GM23338 (cell line): ENCODE data around the gene PGRMC2. TPM values are rescaled to one million over a fixed set of nuclear protein-coding genes. Genes with fewer than 3 reads are reported as not detected.

Experiments
- ATAC-seq: fragments of 200-7000 bp; cut with Tn5 transposase; 3 replicates; pipeline ENCODE4 v1.9.1; 2020
- DNase-seq: peaks from one replicate; pipeline ENCODE4 v3.0.0-alpha.2; 2015; ENCODE audit warnings: low spot score
- H2AFZ ChIP-seq: fragments of 200-600 bp; sonication (generic); 2 replicates; pipeline ENCODE4 v1.8.0; 2016; ENCODE audit warnings: antibody characterized with exemption, mild to moderate bottlenecking, moderate library complexity
- H3F3A ChIP-seq: fragments of 200-600 bp; sonication (generic); replicated peaks from 2 replicates; pipeline ENCODE4 v1.8.0; 2017; ENCODE audit warnings: antibody characterized with exemption, mixed run types, low read depth
- H3K27ac ChIP-seq: fragments of 200-600 bp; sonication (generic); 2 replicates; pipeline ENCODE4 v1.6.1; 2016; ENCODE audit warnings: low read depth
- H3K27me3 ChIP-seq: fragments of 200-600 bp; sonication (generic); 2 replicates; pipeline ENCODE4 v1.8.0; 2016; ENCODE audit warnings: mild to moderate bottlenecking, mixed run types, moderate library complexity; ENCODE audit not compliant: insufficient read depth
- H3K36me3 ChIP-seq: fragments of 200-600 bp; sonication (generic); 2 replicates; pipeline ENCODE4 v1.8.0; 2016; ENCODE audit warnings: mild to moderate bottlenecking; ENCODE audit not compliant: insufficient read depth
- H3K4me1 ChIP-seq: fragments of 200-600 bp; sonication (generic); 2 replicates; pipeline ENCODE4 v1.8.0; 2016; ENCODE audit warnings: mild to moderate bottlenecking, moderate library complexity; ENCODE audit not compliant: insufficient read depth
- H3K4me2 ChIP-seq: fragments of 200-600 bp; sonication (generic); 2 replicates; pipeline ENCODE4 v1.7.1; 2017; ENCODE audit warnings: mixed run types
- H3K4me3 ChIP-seq: fragments of 200-600 bp; sonication (generic); 2 replicates; pipeline ENCODE4 v1.6.1; 2016; ENCODE audit warnings: mixed run types
- H3K79me2 ChIP-seq: fragments of 200-600 bp; sonication (generic); replicated peaks from 2 replicates; pipeline ENCODE4 v1.8.0; 2017; ENCODE audit warnings: mild to moderate bottlenecking; ENCODE audit not compliant: insufficient read depth
- H3K9me2 ChIP-seq: fragments of 200-600 bp; sonication (generic); 2 replicates; pipeline ENCODE4 v1.8.0; 2017; ENCODE audit not compliant: insufficient read depth
- H4K20me1 ChIP-seq: fragments of 200-600 bp; sonication (generic); replicated peaks from 2 replicates; pipeline ENCODE4 v1.8.0; 2017; ENCODE audit warnings: mild to moderate bottlenecking; ENCODE audit not compliant: insufficient read depth
- H3K27ac Mint-ChIP-seq: 2 replicates; pipeline ENCODE4 v1.8.0; 2020; ENCODE audit warnings: inconsistent platforms, mild to moderate bottlenecking, moderate library complexity, mixed read lengths
- H3K27me3 Mint-ChIP-seq: 3 replicates; pipeline ENCODE4 v1.8.0; 2022; ENCODE audit warnings: low read depth, mild to moderate bottlenecking, moderate library complexity, mixed read lengths, inconsistent platforms; ENCODE audit not compliant: insufficient read depth, poor library complexity
- H3K36me3 Mint-ChIP-seq: 3 replicates; pipeline ENCODE4 v1.8.0; 2021; ENCODE audit warnings: low read depth, mild to moderate bottlenecking, inconsistent platforms, moderate library complexity, mixed read lengths
- H3K4me1 Mint-ChIP-seq: 3 replicates; pipeline ENCODE4 v1.8.0; 2020; ENCODE audit warnings: mild to moderate bottlenecking, inconsistent platforms, mixed read lengths
- H3K4me3 Mint-ChIP-seq: 3 replicates; pipeline ENCODE4 v1.8.0; 2021; ENCODE audit warnings: moderate library complexity, mild to moderate bottlenecking, inconsistent platforms, mixed read lengths
- H3K9me3 Mint-ChIP-seq: 3 replicates; pipeline ENCODE4 v1.8.0; 2020; ENCODE audit warnings: moderate library complexity, mild to moderate bottlenecking, inconsistent platforms, mixed read lengths
- CREB1 ChIP-seq: fragments of 250-450 bp; sonication (Bioruptor Pico); IDR thresholded peaks from 2 replicates; pipeline ENCODE4 v1.5.0; 2020; ENCODE audit warnings: low read depth, mild to moderate bottlenecking, moderate library complexity
- CTCF ChIP-seq, 2 experiments: fragments of 200-600 bp in 1 of 2; sonication (generic) in 1 of 2; conservative IDR thresholded peaks; 2 replicates each; pipeline versions ENCODE4 v1.5.1 to v1.6.1; 2016 to 2017; ENCODE audit warnings: antibody characterized with exemption in 2 of 2, low read depth in 2 of 2, mild to moderate bottlenecking in 2 of 2, moderate library complexity in 1 of 2
- EZH2 ChIP-seq: fragments of 200-600 bp; sonication (generic); IDR thresholded peaks from one replicate; pipeline ENCODE4 v1.8.0; 2017; ENCODE audit warnings: antibody characterized with exemption, mild to moderate bottlenecking, low read depth; ENCODE audit not compliant: unreplicated experiment
- EZH2phosphoT487 ChIP-seq: fragments of 200-600 bp; sonication (generic); IDR thresholded peaks from one replicate; pipeline ENCODE4 v1.8.1; 2018; ENCODE audit warnings: antibody characterized with exemption; ENCODE audit not compliant: unreplicated experiment
- JUNB ChIP-seq: IDR thresholded peaks from one replicate; pipeline ENCODE4 v1.6.1; 2016; ENCODE audit warnings: antibody characterized with exemption; ENCODE audit not compliant: unreplicated experiment
- NANOG ChIP-seq: IDR thresholded peaks from 2 replicates; pipeline ENCODE4 v1.6.1; 2016; ENCODE audit warnings: antibody characterized with exemption, borderline replicate concordance
- POLR2AphosphoS5 ChIP-seq: IDR thresholded peaks from 2 replicates; pipeline ENCODE4 v1.6.1; 2016; ENCODE audit warnings: antibody characterized with exemption, low read depth
- STAT1 ChIP-seq: IDR thresholded peaks from one replicate; pipeline ENCODE4 v1.6.1; 2016; ENCODE audit warnings: antibody characterized with exemption; ENCODE audit not compliant: unreplicated experiment
- ZNF114 ChIP-seq: fragments of 250-450 bp; sonication (Bioruptor Pico); IDR thresholded peaks from 2 replicates; pipeline ENCODE4 v1.5.0; 2020; ENCODE audit warnings: mild to moderate bottlenecking, moderate library complexity
- ZNF331 ChIP-seq: fragments of 250-450 bp; sonication (Bioruptor Pico); IDR thresholded peaks from 2 replicates; pipeline ENCODE4 v1.5.0; 2020; ENCODE audit warnings: low read depth, mild to moderate bottlenecking, moderate library complexity
- polyA plus RNA-seq: library from polyadenylated mRNA; unstranded; fragments of >200 nt; fragmentation: Nextera tagmentation; extraction: Ambion mirVana; gene quantifications from 2 replicates; pipeline ENCODE4 v1.2.1, GENCODE V29; 2016
- total RNA-seq: library from RNA; depleted of rRNA; stranded (reverse); fragments of >200 nt; shearing (Covaris generic); gene quantifications from 2 replicates; pipeline ENCODE4 v1.2.3, GENCODE V29; 2014
- TF ChIP-seq, protein P1 (sequence below): IDR thresholded peaks from one replicate; pipeline ENCODE4 v1.6.1; 2018; ENCODE audit warnings: antibody characterized with exemption; ENCODE audit not compliant: unreplicated experiment

Gene PGRMC2
- total and polyA plus RNA-seq, 2 experiments from 2014 or later, result 40.2 to 61.9 TPM

GRCh38 chr4:128329638-128330037 lies 42.0 kb upstream of the PGRMC2 start:
- H3K27me3 Mint-ChIP-seq, result no peaks in the 10 kb centered on the region
- no peaks in the 10 kb centered on the region for H3K9me3 Mint-ChIP-seq
- no peak overlapping the region for H3K4me2 ChIP-seq
- no peaks in the 10 kb centered on the region for H3K36me3 Mint-ChIP-seq
- no peaks in the 10 kb centered on the region for H3K27me3 ChIP-seq
- H3K4me3 ChIP-seq, result no peak overlapping the region
- ATAC-seq (no peak), DNase-seq (no peak)
- no peak overlapping the region for H3K27ac ChIP-seq
- H3K4me3 Mint-ChIP-seq, result no peak overlapping the region
- H4K20me1 ChIP-seq, result no peaks in the 10 kb centered on the region
- H2AFZ ChIP-seq, result no peak overlapping the region
- no peaks in the 10 kb centered on the region for H3F3A ChIP-seq
- 0 out of 2 replicates have a peak, but pooled peaks cover 9% of the 10 kb centered on the region for H3K4me1 ChIP-seq
- H3K27ac Mint-ChIP-seq, result no peak overlapping the region
- H3K4me1 Mint-ChIP-seq, result peaks cover 10% of the 10 kb centered on the region
- no peaks in the 10 kb centered on the region; the same call in 1 of the 2 replicates for H3K36me3 ChIP-seq
- H3K9me2 ChIP-seq, result no peaks in the 10 kb centered on the region; the same call in none of the 2 replicates
- no peaks in the 10 kb centered on the region for H3K79me2 ChIP-seq
- no peak for TF ChIP-seq POLR2AphosphoS5
- TF ChIP-seq, protein P1, sequence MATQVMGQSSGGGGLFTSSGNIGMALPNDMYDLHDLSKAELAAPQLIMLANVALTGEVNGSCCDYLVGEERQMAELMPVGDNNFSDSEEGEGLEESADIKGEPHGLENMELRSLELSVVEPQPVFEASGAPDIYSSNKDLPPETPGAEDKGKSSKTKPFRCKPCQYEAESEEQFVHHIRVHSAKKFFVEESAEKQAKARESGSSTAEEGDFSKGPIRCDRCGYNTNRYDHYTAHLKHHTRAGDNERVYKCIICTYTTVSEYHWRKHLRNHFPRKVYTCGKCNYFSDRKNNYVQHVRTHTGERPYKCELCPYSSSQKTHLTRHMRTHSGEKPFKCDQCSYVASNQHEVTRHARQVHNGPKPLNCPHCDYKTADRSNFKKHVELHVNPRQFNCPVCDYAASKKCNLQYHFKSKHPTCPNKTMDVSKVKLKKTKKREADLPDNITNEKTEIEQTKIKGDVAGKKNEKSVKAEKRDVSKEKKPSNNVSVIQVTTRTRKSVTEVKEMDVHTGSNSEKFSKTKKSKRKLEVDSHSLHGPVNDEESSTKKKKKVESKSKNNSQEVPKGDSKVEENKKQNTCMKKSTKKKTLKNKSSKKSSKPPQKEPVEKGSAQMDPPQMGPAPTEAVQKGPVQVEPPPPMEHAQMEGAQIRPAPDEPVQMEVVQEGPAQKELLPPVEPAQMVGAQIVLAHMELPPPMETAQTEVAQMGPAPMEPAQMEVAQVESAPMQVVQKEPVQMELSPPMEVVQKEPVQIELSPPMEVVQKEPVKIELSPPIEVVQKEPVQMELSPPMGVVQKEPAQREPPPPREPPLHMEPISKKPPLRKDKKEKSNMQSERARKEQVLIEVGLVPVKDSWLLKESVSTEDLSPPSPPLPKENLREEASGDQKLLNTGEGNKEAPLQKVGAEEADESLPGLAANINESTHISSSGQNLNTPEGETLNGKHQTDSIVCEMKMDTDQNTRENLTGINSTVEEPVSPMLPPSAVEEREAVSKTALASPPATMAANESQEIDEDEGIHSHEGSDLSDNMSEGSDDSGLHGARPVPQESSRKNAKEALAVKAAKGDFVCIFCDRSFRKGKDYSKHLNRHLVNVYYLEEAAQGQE, result no peak
- no peak for TF ChIP-seq ZNF331 (CRISPR knock-in tag)
- TF ChIP-seq EZH2, result no peak
- no peak for TF ChIP-seq CREB1 (CRISPR knock-in tag)
- no peak for TF ChIP-seq CTCF (conservative IDR thresholded peaks at IDR 0.05; ENCODE audit: low read depth in 2 of 2)
- no peak for TF ChIP-seq ZNF114
- TF ChIP-seq STAT1, result no peak
- TF ChIP-seq NANOG, result no peak

DNA sequence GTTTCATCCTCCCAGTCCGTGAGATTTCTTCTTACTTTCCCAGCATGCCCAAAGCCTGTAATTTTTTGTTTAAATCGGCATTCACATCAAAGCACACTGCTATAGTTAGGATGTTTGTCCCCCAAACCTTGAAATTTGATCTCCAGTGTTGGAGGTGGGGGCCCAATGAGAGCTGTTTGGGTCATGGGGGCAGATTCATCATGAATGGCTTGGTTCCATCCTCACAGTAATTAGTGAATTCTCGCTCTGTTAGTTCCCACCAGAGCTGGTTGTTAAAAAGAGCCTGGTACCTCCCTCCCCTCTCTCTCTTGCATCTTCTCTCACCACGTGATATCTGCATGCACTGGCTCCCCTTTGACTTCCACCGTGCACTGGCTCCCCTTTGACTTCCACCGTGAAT lies 40.5 kb upstream of the PGRMC2 start:
- ATAC-seq (peak; percentile 28; the same call in 1 of the 3 replicates), DNase-seq (no peak)
- Histone ChIP-seq H3K4me3 (no peak overlapping the region), H3K36me3 (no peaks in the 10 kb centered on the region; the same call in 1 of the 2 replicates), H3K27ac (no peak overlapping the region), H3K4me1 (0 out of 2 replicates have a peak, but pooled peaks cover 9% of the 10 kb centered on the region), H2AFZ (no peak overlapping the region), H3K4me2 (peak overlapping the region; percentile 41; the same call in 1 of the 2 replicates), H4K20me1 (no peaks in the 10 kb centered on the region), H3K9me2 (peaks cover 5% of the 10 kb centered on the region; the same call in 1 of the 2 replicates), H3K27me3 (no peaks in the 10 kb centered on the region), H3K79me2 (no peaks in the 10 kb centered on the region), H3F3A (no peaks in the 10 kb centered on the region)
- Mint-ChIP-seq H3K36me3 (no peaks in the 10 kb centered on the region), H3K4me3 (no peak overlapping the region), H3K27ac (no peak overlapping the region), H3K9me3 (no peaks in the 10 kb centered on the region), H3K27me3 (no peaks in the 10 kb centered on the region), H3K4me1 (peaks cover 8% of the 10 kb centered on the region)
- TF ChIP-seq EZH2phosphoT487 (no peak), CTCF (conservative IDR thresholded peaks at IDR 0.05; ENCODE audit: low read depth in 2 of 2) (no peak), ZNF114 (no peak), JUNB (no peak), NANOG (no peak), STAT1 (no peak), ZNF331 (CRISPR knock-in tag) (no peak), EZH2 (no peak)
- TF ChIP-seq, protein P1, result no peak
